HG03439 (cell line): ENCODE data around the gene DHRSX.
"Not testable (repeated sequence)": the region's sequence is repeated elsewhere in the genome, so short reads cannot be mapped to it uniquely, and the experiment has no call there.

Experiments
- ATAC-seq: cut with Tn5 transposase; IDR thresholded peaks from one replicate; pipeline ENCODE4 v1.9.1; 2021; ENCODE audit warnings: mild to moderate bottlenecking, moderate library complexity; ENCODE audit not compliant: unreplicated experiment

DHRSX gene

DNA sequence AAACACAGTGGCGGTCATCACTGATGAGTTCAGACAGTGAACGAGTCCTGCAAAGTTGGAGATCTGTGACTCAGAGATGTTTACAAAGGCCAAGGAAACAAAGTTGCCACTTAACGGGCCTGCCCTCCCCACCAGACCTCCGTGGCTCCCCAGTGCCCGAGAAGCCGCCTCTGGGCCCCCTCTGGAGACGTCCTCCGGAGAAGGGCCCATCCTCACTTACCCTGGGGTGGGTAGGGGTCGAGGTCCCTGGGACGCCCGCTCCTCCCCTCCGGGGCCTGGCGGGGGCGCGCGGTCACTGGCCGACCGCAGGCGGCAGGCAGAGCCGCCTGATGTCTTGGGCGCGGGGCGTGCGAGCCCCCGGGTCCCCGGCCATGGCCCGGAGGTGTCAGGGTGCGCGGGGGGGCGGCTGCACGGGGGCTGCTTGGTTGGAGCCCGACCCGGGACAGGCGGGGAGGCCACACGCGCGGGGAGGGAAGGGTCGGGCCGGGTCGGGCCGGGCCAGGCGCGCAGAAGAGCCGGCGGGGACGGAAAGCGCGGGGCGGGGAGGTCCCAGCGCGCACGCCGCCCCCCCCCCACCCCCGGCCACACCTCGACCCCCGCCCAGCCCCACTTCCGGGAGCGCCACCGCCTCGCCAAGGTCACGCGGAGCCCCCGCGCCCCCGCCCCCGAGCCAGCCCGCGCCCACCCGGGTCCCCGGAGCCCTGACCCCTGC, 529 bp downstream of the DHRSX start:
- peak; percentile 47 for ATAC-seq

DNA sequence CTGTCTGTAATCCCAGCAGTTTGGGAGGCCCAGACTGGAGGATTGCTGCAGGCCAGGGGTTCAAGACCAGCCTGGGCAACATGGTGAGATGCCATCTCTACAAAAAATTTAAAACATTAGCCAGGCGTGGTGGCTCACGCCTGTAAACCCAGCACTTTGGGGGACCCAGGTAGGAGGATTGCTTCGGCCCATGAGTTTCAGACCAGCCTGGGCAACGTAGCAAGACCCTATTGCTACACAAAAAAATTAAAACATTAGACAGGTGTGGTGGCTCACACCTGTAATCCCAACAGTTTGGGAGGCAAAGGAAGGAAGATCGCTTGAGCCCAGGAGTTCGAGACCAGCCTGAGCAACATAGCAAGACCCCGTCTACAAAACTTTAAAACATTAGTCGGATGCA, 1.3 kb downstream of the DHRSX start:
- no peak for ATAC-seq

DNA sequence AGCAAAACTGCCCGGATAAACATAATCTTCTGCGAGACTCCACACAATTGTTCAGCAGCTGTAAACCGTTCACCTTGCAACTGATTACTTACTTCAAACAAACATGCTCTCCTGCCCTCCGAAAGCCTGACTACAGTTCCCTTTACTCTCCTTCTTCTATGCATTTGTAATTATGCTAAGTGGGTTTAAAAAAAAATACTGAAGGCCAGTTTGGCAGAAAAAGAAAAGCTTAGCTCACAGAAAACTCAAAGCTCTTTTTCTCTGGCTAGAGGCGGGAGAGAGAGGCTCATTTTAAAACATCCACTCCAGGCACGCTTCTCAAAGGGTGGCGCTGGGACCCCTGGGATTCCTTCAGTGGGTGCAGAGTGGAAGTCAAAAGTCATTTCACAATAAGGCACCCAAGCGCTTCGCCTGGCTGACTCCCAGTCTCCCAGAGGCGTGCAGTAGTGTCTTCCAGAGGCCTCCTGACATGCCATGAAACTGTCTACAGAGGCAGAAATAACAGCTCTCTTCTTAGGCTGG, 1.9 kb downstream of the DHRSX start:
- no peak for ATAC-seq

DNA sequence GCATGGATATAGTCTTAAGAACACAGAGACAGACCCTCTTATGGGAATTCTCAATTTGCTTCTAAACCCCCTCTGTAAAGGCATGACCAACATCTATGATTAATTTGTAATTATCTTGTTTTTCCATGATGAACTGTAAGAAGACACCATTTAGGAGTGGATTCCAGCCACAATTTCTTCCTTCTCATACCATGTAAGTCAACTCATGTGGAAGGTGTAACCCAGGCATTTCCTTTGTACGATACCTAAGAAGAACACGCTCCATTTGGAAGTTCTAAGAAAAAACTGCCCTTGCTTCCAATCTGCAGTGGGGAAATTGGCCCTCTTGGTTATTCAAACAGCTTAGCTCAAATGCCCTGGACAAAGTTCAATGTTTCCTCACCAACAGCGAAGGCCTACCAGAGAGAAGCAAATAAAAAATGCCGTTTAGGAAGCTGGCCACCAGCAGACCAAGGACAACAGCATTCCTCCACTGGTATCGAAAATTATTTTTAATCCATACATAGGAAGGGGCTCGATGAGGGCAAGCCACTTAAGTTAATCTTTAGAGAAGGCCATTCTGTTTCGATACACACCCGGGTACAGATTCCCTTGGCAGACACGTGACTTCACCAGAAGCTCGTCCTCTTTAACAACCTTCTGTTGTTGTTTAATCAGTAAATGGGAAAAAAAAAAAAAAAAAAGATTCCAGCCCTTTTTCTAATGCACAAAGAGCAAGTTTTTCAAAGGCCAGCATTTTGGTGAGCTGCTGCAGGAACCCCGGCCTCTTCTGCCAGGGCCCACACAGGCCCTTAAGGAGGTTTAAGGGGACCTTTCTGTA, 2.6 kb downstream of the DHRSX start:
- no peak for ATAC-seq

DNA sequence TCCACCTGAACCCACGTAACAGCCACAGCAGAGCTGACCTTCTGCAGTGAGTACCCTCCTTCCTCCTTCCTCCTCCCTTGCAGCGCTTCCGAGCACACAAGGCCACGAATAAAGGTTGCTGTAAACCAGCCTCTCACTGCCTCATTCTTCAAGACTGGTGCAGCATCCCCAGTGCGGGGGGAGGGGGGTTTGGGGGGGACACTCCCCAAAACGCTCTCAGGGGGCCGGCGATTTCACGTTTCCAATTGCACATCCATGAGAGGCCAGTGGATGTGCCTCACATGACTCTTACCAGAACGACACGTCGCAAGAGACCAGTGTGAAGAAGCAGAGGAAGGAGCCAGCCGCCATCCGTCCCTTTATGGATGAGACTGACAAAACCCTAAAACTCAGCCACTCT, 5.2 kb downstream of the DHRSX start:
- no peak for ATAC-seq

DNA sequence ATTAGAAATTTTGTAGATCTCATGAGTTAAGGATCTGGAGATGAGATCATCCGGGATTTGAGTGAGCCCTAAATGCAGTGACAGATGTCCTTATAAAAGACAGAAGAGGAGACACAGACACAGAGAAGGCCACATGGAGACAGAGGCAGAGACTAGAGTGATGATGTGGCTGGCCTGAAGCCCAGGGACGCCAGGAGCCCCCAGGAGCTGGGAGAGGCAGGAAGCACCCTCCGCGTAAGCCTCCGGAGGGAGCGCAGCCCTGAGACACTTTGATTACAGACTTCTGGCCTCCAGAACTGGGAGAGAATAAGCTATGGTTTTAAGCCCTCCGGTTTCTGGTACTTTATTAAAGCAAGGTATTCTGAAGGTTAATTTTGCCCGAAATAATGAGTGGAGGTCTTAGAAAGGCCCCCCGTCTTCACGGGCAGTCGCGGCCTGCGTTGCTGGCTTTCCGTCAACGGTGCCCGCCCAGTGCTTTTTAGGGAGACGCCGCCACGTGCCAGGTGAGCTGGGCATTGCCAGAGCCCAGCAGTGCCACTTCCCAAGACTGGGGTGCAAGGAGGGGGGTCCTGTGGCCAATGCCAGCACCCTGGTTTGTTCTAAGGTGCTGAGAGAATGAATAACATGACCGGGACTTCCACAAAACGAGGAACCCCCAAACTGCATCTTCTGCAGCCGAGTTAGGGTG, 8.1 kb downstream of the DHRSX start:
- no peak for ATAC-seq

DNA sequence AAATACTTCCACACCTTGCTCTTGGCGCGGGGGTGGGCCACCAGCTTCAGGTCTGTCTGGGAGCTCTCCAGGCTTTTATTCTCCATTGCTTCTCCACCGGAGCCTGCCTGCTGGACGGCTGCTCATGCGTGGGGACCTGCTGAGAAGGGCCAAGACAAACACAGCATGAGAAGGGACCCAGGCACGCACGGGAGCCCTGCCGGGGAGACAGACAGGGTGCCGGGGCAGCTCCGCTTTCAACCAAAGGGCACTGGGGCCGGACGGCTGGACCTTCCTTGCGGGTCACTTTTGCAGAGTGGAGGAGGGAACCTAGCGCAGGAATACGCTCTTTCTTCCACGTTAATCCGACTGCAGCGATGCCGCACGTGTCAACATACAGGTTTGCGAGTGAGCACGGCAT, 10.1 kb downstream of the DHRSX start:
- ATAC-seq = no peak

DNA sequence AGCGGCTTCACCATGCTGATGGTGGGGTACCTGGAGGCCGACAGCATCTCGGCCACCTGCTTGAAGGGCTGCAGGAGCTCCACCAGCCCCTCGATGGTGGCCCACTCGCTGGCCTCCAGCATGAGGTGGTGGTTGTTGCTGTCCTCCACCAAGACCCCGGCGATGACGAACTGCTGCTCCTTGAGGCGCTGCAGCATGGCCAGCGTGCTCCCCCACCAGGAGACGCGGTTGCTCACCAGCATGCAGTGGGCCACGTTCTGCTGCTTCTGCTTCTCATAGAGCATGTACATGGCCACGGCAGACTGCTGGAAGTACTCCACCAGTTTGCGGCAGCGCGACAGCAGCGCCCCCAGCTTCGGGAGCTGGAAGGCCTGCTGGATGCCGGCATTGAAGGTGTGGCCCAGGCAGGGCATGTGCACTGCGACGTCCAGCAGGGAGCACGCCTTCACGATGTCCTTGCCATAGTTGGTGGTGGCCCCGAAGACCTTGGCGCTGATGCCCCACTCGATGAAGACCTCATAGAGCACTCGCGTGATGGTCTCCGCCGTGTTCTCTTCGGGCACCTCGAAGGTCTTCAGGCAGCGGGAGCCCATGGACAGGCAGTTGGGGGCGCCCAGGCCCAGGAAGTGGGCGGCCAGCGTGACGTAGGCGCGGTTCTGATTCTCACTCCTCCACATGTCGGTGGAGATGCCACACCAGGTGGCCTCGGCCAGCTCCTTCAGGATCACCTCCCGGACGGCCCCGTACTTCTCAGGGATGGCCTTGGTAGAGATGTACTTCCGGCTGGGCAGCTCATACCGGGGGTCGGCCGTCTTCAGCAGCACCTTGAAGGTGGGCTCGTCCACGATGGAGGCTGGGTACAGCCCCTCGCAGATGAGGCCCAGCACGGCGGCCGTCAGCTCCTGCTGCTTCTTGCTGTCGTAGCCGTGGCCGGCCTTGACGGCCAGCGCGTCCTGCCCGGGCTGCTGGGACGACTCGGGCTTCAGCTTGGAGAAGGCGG, 11.0 kb downstream of the DHRSX start:
- no peak for ATAC-seq

DNA sequence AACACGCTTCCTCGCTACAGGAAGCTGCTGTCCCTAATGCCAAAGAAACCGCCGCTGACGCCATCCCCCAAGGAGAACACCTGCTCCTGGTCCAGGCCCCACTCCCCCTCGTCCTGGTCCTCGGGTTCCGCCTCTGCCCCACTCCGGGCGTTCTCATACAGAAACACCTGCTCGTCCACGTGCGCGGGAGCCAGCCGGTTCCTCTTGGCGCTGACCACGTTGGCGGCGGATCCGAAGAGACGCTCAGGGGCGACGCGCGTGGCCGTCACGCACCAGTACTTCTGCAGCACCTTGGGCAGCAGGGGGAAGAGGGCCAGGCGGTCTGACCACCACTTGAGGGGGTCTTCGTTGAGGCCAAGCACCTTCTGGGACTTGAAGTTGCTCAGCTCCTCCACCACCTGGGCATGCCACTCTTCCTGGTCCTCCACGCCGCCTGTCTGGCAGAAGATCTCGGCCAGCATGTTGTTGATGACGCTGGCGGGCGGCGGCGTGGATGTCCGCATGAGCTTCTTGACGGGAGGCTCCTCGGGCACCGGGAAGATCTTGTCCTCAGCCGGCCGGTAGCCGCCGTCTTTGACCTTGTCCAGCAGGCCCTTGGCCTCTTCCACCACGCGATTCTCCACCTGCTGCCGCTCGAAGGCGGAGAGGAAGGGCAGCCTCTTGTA, 12.0 kb downstream of the DHRSX start:
- no peak for ATAC-seq

DNA sequence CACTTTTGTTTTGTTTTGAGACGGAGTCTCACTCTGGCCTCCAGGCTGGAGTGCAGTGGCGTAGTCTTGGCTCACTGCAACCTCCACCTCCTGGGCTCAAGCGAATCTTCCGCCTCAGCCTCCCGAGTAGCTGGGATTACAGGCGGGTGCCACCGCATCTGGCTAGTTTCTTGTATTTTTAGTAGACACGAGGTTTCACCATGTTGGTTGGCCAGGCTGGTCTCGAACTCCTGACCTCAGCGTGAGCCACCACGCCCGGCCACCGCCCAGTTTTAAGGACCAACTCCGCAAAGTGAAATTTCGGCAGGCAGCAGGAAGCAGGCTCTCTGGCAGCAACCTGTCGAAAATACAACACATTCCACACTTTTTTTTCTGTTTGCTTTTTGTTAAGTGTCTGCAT, 13.4 kb downstream of the DHRSX start:
- no peak for ATAC-seq

DNA sequence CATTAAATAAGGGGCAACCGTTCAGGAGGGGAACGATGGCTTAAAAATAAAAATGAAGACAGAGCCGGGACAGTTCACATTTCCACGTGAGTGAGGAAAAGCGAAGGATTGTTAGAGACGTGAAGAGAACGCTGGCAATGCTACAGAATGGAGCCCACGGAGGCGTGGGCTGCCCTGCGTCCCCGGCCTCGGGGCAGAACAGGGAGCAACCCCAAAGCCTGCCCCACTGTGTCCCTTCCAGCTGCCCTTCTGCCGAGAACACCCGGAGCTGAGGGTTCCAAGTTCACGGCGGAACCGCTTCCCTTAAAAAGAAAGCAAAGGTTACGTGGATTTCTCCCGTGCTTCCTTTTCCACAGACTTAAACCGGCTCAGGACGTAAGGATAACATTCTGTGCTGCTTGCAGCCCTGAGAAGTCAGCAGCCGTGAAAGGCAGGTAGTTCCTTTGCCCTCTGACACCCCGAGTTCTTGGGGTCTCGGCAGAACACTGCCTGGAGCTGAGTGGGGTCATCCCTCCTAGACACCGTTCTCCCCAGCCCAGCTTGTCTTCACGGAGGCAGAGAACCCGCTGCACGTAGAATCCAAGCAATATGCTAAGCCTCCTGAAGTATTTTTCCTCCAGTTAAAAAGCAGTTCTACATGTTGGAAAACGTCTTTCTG, 14.2 kb downstream of the DHRSX start:
- ATAC-seq = no peak

DNA sequence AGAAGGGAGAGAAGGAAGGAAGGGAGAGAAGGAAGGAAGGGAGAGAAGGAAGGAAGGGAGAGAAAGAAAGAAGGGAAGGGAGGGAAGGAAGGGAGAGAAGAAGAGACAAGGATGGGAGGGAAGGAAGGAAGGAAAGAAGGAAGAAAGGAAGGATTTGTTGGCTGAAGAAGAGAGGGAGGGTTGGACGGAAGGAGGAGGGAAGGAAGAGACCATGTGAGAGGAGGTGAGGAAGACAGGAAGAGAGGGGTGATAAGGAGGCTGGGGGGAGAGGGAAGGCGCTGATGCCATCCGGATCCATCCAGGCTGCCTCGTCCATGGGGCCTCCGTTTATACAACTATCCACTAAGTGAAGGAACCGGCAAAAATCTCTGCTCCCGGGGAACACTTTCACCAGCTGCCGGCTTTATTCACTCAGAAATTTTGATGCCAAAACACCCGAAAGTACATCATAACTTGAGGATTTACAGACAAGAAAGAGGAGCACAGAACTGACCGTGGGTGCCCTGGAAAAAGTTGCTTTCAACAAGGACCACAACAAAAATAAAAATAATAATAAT, 14.9 kb downstream of the DHRSX start:
- ATAC-seq = no peak

DNA sequence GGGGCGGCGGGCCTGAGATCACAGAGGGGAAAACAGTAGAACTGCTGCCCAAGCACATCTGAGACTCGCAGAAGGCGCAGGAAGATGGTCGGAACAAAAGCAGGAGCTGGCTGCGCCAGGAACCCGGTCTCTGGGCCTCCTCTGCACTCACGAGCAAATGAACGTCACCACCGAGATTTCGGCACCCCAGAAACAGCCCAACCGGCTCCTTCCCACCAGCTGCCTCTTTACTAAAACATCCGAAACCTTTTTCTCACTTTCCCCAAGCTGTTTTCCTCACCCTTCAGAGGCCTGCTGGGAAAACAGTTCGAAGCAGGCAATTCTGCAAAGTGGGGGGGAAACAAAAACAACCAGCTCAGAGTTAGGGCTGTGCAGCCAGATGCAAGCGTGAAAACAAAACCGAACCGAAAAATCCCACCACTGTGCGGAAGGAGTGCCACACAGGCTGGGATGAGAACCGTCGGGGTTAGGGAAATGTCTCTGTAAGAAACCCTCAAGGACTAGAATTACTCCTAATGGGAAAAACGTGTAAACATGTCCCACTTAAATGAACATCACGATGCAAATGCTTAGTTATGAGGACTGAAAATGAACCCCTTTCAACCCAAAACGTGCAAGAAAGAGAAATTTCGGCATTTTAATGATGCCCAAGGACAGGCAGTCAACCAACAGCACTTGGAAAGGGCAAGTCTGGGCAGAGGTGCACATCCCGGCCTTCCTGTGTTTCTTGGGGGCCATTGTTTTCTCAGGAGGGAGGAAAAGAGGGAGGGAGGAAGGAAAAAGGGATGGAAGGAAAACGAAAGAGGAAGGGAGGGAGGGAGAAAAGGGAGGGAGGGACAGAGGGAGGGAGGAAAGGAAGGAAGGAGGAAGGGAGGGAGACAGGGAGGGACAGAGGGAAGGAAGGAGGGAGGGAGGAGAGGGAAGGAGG, 15.8 kb downstream of the DHRSX start:
- no peak for ATAC-seq

DNA sequence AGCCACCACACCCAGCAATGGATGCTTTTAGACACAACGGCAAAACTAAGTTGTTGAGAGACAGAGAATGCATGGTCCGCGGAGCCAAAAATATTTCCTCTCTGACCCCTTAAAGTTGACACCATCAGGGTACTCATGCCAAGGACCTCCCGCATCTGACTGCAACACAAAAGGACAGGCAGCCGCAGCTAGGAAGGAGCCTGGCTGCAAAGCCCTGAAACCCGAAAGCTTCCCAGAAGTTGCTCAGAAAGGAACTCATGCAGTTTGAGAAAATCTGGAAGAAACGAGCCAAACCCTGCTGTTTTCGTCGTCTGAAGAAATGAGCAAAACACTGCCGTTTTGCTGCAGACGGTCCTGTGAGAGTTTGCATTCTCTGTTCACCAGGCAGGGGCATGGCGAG, 16.5 kb downstream of the DHRSX start:
- no peak for ATAC-seq

DNA sequence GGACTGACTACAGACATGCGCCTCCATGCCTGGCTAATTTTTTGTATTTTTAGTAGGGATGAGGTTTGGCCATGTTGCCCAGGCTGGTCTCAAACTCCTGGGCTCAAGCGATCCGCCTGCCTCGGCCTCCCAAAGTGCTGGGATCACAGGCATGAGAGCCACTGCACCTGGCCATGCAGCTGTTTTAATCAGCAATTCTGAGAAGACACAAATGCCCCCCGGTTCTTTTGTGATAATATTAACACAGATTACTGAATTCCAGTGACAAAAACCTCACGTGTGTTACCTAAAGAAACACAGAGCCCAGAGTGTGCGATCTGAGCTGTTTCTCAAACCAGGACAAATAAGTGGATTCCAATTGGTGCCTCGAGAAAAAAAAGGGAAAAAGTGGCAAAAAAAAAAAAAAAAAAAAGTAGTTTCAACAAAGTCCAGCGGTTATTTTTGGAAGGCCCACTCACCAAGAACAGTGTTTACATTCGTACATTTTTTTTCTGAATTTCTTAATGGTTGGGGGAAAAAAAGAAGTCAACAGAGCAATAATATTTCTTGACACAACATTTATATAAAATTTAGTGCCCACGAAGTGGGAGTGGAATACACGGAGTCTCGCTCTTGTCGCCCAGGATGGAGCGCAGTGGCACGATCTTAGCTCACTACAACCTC, 17.2 kb downstream of the DHRSX start:
- no peak for ATAC-seq

DNA sequence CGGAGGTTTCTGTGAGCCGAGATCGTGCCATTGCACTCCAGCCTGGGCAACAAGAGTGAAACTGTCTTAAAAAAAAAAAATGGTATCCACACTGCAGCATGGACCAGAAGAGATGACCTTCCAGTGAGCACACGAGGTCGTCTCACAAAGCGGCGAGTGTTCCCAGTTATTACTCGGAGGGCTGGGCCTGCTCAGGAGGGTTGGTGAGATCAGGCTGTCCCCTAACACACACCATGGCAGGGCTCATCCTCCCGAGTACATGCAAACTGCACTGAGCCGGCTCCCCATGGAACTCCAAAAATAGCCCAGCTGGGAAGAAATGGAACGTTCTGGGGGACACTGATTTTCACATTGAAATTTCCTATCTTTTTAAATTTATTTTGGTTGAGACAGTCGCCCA, 19.2 kb downstream of the DHRSX start:
- not testable (repeated sequence) for ATAC-seq

DNA sequence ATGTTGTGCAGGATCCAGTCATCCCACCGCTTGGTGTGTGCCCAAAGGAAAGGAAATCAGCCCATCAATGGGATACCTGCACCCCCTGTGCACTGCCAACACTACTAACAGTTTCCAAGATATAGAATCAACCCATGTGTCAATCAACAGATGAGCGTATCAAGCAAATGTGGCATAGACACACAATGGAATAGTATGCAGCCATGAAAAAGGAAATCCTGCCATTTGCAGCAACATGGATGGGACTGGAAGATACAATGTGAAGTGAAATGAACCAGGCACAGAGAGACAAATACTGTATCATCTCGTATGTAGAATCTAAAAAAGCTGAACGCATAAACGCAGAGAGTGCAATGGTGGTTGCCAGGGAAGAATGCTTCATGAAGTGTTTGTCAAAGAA, 20.8 kb downstream of the DHRSX start:
- ATAC-seq = not testable (repeated sequence)

DNA sequence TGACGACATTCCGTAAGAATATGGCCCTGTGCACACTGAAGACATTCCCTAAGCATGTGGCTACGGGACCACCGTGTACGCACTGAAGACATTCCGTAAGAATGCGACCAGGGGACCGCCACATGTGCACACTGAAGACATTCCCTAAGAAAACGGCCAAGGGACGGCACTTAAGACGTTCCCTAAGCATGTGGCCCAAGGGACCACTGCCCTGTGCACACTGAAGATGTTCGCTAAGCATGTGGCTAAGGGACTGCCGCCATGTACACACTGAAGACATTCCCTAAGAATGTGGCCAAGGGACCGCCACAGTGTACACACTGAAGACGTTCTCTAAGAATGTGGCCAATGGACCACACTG, 21.4 kb downstream of the DHRSX start:
- no peak for ATAC-seq
